Measurements from ENCODE around the gene COL4A1.

COL4A1 gene

DNA sequence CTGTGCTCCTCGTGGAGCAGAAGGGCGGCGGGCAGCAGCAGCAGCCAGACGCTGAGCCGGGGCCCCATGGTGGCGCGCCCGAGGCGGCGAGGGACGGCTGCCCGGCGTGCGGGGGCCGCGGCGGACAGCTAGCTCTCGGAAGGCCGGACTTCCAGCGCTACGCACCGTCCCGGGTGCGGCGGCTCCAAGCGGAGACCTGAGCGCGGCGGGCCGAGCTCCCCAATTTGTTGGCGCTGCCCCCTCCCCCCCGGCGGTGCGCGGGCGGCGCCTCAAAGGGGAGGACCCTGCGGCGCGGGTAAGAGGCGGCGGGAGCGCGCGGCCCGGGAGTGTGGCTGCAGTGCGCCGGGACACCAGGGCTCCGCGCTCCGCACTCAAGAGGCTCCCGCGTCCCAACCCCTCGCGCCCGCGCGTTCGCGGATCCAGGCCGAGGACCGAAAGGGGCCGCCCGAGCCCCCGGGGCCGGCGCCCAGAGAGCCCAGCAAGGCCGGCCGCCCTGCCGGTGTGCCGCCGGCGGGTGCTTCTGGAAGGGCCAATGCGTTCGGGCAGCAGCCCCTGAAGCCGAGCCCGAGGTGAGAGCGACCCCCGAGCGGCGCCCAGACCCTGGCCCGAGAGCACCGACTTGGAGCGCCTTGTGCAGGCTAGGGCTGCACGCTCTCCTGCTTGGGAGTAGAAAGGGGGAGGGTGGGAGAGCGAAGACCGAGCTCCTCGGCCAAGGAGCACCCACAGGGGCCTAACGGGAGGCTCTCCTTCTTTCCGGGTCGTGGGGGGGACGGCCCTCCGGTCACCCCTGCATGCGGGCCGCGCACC lies at the start of gene COL4A1, which contains the start of gene COL4A2:
COL4A1 (minus strand) TSS at position 198 of the 807 bp plus-strand sequence; CDS start at position 68, 130 bp downstream.
COL4A2 (plus strand) TSS at position 325 of the 807 bp plus-strand sequence. CDS start 620 bp downstream, outside the sequence.
- no peaks in the 10 kb centered on the region for H3K9me3 ChIP-seq (ENCODE audit: low read length)
- H3K27me3 ChIP-seq (ENCODE audit: insufficient read depth, low read length) = peaks cover 11% of the 10 kb centered on the region; the same call in 1 of the 2 replicates
- no peak within 1 kb of the TSS for H3K9ac ChIP-seq (ENCODE audit: low read length)
- no peaks in the 10 kb centered on the region for H3K36me3 ChIP-seq (ENCODE audit: insufficient read depth, low read length)
- no peak for TF ChIP-seq EZH2 (IDR thresholded peaks at IDR 0.05; ENCODE audit: borderline replicate concordance, low read length)
- TF ChIP-seq, protein P1, sequence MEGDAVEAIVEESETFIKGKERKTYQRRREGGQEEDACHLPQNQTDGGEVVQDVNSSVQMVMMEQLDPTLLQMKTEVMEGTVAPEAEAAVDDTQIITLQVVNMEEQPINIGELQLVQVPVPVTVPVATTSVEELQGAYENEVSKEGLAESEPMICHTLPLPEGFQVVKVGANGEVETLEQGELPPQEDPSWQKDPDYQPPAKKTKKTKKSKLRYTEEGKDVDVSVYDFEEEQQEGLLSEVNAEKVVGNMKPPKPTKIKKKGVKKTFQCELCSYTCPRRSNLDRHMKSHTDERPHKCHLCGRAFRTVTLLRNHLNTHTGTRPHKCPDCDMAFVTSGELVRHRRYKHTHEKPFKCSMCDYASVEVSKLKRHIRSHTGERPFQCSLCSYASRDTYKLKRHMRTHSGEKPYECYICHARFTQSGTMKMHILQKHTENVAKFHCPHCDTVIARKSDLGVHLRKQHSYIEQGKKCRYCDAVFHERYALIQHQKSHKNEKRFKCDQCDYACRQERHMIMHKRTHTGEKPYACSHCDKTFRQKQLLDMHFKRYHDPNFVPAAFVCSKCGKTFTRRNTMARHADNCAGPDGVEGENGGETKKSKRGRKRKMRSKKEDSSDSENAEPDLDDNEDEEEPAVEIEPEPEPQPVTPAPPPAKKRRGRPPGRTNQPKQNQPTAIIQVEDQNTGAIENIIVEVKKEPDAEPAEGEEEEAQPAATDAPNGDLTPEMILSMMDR (IDR thresholded peaks at IDR 0.05; ENCODE audit: low read length) = no peak
- H3K4me1 ChIP-seq (ENCODE audit: insufficient read depth, low read length, severe bottlenecking) = no peaks in the 10 kb centered on the region
- H3K4me2 ChIP-seq (ENCODE audit: low read length) = no peak within 1 kb of the TSS
- H3K4me3 ChIP-seq (ENCODE audit: low read depth, low read length, poor library complexity, severe bottlenecking) = no peak within 1 kb of the TSS
- H3F3A ChIP-seq (ENCODE audit: insufficient read depth, low read length) = no peaks in the 10 kb centered on the region
- H2AFZ ChIP-seq (ENCODE audit: low read length) = no peak within 1 kb of the TSS
- H3K79me2 ChIP-seq (ENCODE audit: insufficient read depth, low read length) = no peaks in the 10 kb centered on the region
- H3K9me2 ChIP-seq (ENCODE audit: low read depth, low read length) = no peaks in the 10 kb centered on the region
- H3K27ac ChIP-seq (ENCODE audit: low read depth, low read length, poor library complexity, severe bottlenecking) = no peak within 1 kb of the TSS
- H4K20me1 ChIP-seq (ENCODE audit: insufficient read depth, low read length) = no peaks in the 10 kb centered on the region

DNA sequence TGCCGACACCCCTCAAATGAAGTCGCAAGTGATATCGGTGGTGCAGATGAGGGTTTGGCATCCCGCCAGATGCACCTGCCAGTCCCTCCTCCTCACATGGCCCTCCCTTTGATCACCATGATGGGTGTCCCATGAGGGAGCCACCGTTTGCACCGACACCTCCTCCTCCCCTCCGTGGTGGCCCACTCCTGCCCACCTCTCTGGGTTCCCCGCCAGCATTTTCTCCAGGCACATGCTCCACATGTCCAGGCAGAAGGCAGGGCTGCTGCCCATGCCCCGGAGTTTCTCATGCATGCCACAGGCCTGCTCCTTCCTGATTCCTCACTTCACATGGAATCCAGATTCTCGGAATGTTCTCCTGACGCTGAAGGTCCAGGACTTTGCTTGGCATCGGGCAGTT lies 49.4 kb upstream of the COL4A1 start:
- H3K79me2 ChIP-seq (ENCODE audit: insufficient read depth, low read length) = no peaks in the 10 kb centered on the region
- H3K4me1 ChIP-seq (ENCODE audit: insufficient read depth, low read length, severe bottlenecking) = no peaks in the 10 kb centered on the region
- no peak overlapping the region for H2AFZ ChIP-seq (ENCODE audit: low read length)
- no peak overlapping the region for H3K9ac ChIP-seq (ENCODE audit: low read length)
- H3K4me2 ChIP-seq (ENCODE audit: low read length) = no peak overlapping the region
- no peak for TF ChIP-seq EZH2 (IDR thresholded peaks at IDR 0.05; ENCODE audit: borderline replicate concordance, low read length)
- TF ChIP-seq, protein P1 (IDR thresholded peaks at IDR 0.05; ENCODE audit: low read length) = no peak
- H3K9me3 ChIP-seq (ENCODE audit: low read length) = no peaks in the 10 kb centered on the region
- no peaks in the 10 kb centered on the region for H4K20me1 ChIP-seq (ENCODE audit: insufficient read depth, low read length)
- H3K9me2 ChIP-seq (ENCODE audit: low read depth, low read length) = no peaks in the 10 kb centered on the region
- H3F3A ChIP-seq (ENCODE audit: insufficient read depth, low read length) = no peaks in the 10 kb centered on the region
- H3K36me3 ChIP-seq (ENCODE audit: insufficient read depth, low read length) = no peaks in the 10 kb centered on the region
- no peak overlapping the region for H3K27ac ChIP-seq (ENCODE audit: low read depth, low read length, poor library complexity, severe bottlenecking)
- H3K4me3 ChIP-seq (ENCODE audit: low read depth, low read length, poor library complexity, severe bottlenecking) = no peak overlapping the region
- H3K27me3 ChIP-seq (ENCODE audit: insufficient read depth, low read length) = no peaks in the 10 kb centered on the region

DNA sequence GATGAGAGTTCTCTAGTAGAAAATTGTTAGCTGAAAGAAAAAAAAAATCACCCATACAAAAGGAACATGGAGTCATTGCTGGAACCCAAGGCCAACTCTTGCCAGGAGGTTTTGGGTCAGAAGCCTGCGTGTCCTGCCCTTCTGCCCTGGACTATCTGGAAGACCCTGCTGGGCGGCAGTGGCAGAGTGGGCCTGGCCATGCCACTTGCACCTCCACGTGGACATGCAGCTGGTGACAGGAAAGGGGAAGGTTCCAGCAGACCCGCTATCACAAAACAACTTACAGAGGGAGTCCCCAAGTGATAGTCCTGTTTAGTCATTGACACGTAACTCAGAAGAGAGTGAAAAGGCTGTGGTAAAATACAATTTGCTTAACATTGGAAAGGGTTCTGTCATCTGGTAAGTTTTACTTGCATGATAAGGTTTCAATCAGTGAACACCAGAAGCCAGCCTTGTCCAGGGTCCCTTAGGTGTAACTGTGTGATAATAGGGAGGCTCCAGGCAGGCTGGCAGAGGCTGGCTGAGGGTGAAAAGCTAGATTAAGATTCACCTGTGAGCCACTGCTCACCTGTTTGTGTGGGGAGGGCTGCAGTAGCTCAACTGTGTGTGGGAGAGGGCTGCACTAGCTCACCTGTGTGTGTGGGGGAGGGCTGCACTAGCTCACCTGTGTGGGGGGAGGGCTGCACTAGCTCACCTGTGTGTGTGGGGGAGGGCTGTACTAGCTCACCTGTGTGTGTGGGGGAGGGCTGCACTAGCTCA lies 47.9 kb upstream of the COL4A1 start:
- Histone ChIP-seq H3K4me3 (ENCODE audit: low read depth, low read length, poor library complexity, severe bottlenecking) (no peak overlapping the region), H3K4me2 (ENCODE audit: low read length) (no peak overlapping the region), H3K4me1 (ENCODE audit: insufficient read depth, low read length, severe bottlenecking) (no peaks in the 10 kb centered on the region), H4K20me1 (ENCODE audit: insufficient read depth, low read length) (no peaks in the 10 kb centered on the region), H2AFZ (ENCODE audit: low read length) (no peak overlapping the region), H3K36me3 (ENCODE audit: insufficient read depth, low read length) (no peaks in the 10 kb centered on the region), H3F3A (ENCODE audit: insufficient read depth, low read length) (no peaks in the 10 kb centered on the region), H3K9me3 (ENCODE audit: low read length) (no peaks in the 10 kb centered on the region), H3K27ac (ENCODE audit: low read depth, low read length, poor library complexity, severe bottlenecking) (no peak overlapping the region), H3K9ac (ENCODE audit: low read length) (no peak overlapping the region), H3K79me2 (ENCODE audit: insufficient read depth, low read length) (no peaks in the 10 kb centered on the region), H3K9me2 (ENCODE audit: low read depth, low read length) (no peaks in the 10 kb centered on the region), H3K27me3 (ENCODE audit: insufficient read depth, low read length) (0 out of 2 replicates have a peak, but pooled peaks cover under 1% of the 10 kb centered on the region)
- TF ChIP-seq EZH2 (IDR thresholded peaks at IDR 0.05; ENCODE audit: borderline replicate concordance, low read length) = no peak
- TF ChIP-seq, protein P1 (IDR thresholded peaks at IDR 0.05; ENCODE audit: low read length) = no peak

All from OCI-LY1 (cell line).